Right atrium auricular region (tissue), 2 donors: ENCODE measurements around the gene TRAF3IP1. TPM values are rescaled to one million over a fixed set of nuclear protein-coding genes. Genes with fewer than 3 reads are reported as not detected.

Source experiments
- DNase-seq: peaks from one replicate; pipeline ENCODE4 v3.0.0-alpha.2; 2019; ENCODE audit warnings: low spot score
- H3K27ac ChIP-seq, 2 donors: fragments of 200-600 bp; sonication (generic); 1 replicate in 1 of 2; 2 replicates in 1 of 2; pipeline ENCODE4 v1.5.1; 2016 to 2019
- H3K27me3 ChIP-seq, 2 donors: fragments of 200-600 bp; sonication (generic); one replicate each; pipeline versions ENCODE4 v1.5.1 to v1.6.0; 2017 to 2019
- H3K36me3 ChIP-seq: fragments of 200-600 bp; sonication (generic); one replicate; pipeline ENCODE4 v1.5.1; 2016
- H3K4me1 ChIP-seq, 2 donors: fragments of 200-600 bp; sonication (generic); one replicate each; pipeline versions ENCODE4 v1.5.1 to v1.6.0; 2017 to 2019
- H3K4me3 ChIP-seq, 2 donors: fragments of 200-600 bp; sonication (generic); 1 replicate in 1 of 2; 2 replicates in 1 of 2; pipeline ENCODE4 v1.5.1; 2017 to 2019; ENCODE audit warnings: mild to moderate bottlenecking in 1 of 2, moderate library complexity in 1 of 2
- H3K9me3 ChIP-seq, 2 donors: fragments of 200-600 bp; sonication (generic); one replicate each; pipeline ENCODE4 v1.5.1; 2019
- total RNA-seq, 2 donors: library from RNA; depleted of rRNA; stranded (reverse); fragments of >200 nt; gene quantifications; one replicate each; pipeline ENCODE4 v1.1.0, GENCODE V29; 2016
- TF ChIP-seq, protein P1 (sequence below), 2 donors: fragments of 200-600 bp; sonication (generic); IDR thresholded peaks; one replicate each; pipeline ENCODE4 v1.5.1; 2019; ENCODE audit warnings: antibody characterized with exemption in 2 of 2

Gene TRAF3IP1
- total RNA-seq, 2 donors from 2014 or later: 5.0 to 5.8 TPM

DNA sequence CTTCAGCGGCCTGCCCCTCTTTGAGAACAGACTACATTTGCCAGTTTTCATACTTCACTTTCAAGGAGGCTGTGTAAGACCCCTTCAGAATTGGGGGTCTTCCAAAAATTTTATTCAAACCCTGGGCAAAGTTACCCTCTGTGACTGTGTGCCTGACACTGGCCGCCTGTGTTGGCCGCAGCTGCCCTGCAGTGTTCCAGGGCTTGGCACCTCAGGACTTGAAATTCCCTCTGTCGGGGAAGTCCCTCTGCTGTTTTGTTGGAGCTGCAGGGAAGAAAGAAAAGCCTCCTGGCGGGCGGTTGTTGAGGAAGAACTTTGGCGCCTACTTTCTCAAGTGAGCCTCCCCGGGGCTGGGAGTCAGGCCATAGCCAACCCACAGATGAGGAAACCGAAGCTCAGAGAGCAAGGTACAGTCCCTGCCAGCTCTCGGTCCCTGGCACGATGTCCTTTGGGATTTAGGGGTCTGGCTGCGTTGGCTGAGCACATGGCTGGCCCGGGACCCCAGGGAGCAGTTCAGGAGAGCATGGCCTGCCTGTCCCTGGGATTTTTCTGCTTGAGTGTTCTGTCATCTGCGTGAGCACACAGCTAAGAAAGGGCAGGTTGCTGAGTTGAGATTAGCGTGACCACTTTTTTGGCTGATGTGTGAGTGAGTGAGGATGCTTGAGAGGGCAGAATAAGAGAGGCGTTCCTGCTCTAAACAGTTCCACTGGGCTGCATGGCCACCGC lies 88.5 kb downstream of the TRAF3IP1 start:
- Histone ChIP-seq H3K9me3 (no peaks in the 10 kb centered on the region), H3K27ac (no peak overlapping the region), H3K36me3 (no peaks in the 10 kb centered on the region), H3K4me3 (no peak overlapping the region), H3K4me1 (no peaks in the 10 kb centered on the region), H3K27me3 (no peaks in the 10 kb centered on the region)
- TF ChIP-seq, protein P1, sequence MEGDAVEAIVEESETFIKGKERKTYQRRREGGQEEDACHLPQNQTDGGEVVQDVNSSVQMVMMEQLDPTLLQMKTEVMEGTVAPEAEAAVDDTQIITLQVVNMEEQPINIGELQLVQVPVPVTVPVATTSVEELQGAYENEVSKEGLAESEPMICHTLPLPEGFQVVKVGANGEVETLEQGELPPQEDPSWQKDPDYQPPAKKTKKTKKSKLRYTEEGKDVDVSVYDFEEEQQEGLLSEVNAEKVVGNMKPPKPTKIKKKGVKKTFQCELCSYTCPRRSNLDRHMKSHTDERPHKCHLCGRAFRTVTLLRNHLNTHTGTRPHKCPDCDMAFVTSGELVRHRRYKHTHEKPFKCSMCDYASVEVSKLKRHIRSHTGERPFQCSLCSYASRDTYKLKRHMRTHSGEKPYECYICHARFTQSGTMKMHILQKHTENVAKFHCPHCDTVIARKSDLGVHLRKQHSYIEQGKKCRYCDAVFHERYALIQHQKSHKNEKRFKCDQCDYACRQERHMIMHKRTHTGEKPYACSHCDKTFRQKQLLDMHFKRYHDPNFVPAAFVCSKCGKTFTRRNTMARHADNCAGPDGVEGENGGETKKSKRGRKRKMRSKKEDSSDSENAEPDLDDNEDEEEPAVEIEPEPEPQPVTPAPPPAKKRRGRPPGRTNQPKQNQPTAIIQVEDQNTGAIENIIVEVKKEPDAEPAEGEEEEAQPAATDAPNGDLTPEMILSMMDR (IDR thresholded peaks at IDR 0.05): no peak
- DNase-seq: no peak

DNA sequence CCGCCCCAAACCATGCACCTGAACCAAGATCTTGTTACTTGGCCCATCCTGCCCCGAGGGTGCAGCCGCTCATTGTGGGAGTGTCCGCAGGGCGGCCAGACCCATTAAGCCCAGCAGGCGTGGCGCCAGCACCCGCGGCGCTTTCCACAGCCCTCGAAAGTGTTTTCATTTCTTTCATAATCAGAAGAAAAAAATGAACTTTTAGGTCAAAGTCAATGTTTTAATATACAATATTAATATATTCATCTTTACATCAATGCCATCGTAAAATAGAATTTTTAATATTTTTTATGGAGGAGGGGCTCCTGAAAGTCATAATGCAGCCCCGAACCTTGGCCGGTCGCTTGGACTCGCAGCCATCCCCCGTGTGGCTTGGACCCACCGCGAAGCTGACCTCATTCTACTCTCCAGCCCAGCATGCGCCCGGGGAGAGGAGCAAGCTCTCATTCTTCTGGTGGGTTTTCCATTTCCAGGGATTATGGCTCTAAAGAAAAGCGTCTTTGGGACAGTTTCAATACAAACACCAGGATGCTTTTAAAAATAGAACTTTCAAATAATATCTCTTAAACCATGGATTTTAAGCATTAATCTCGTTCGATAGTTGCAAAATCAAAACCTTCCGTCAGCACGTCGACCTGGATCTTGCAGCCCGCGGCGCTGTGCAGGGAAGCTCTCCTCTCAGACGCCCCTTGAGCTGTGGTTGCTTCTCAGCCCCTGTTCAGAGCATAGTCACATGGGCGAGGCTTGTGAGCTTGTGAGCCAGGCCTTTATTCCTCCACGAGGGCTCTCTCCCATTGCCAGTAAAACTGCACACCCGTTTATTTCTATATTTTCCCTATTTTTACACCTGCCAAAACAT lies 89.3 kb downstream of the TRAF3IP1 start:
- no peaks in the 10 kb centered on the region for H3K27me3 ChIP-seq
- TF ChIP-seq, protein P1 (IDR thresholded peaks at IDR 0.05): no peak
- DNase-seq: no peak
- H3K4me3 ChIP-seq: no peak overlapping the region
- H3K36me3 ChIP-seq: no peaks in the 10 kb centered on the region
- H3K9me3 ChIP-seq: no peaks in the 10 kb centered on the region
- H3K27ac ChIP-seq: no peak overlapping the region
- no peaks in the 10 kb centered on the region for H3K4me1 ChIP-seq

DNA sequence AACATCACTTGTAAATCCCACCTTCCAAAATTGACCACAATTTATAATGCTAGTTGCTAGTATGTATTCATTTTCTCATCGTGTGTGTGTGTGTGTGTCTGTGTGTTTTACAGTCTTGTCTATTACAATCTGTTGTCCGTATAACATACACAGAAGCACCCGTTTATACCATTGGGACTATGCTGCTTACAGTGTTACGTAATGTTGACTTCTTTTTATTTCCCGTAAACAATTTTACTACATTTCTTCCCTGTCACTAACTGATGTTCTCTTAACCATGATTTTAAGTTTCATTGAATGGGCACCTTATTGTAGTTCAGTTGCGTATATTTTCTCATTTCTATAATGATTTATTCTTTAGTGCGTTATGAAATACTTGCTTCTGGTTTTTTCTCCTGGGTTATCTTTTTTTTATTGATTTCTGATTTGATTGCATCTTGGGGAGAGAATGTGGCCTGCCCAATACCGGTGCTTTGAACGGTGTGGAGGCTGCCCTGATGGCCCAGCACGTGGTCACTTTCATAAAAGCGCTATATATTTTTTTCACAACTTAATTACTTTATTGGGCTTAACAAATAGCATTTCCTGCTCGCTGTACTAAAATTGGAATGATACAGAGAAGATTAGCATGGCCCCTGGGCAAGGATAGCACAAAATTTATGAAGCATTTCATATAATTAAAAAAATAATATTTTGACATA lies 91.9 kb downstream of the TRAF3IP1 start:
- no peak for DNase-seq
- no peak overlapping the region for H3K27ac ChIP-seq
- H3K36me3 ChIP-seq: no peaks in the 10 kb centered on the region
- H3K4me1 ChIP-seq: no peaks in the 10 kb centered on the region
- TF ChIP-seq, protein P1 (IDR thresholded peaks at IDR 0.05): no peak
- H3K27me3 ChIP-seq: no peaks in the 10 kb centered on the region
- no peak overlapping the region for H3K4me3 ChIP-seq
- H3K9me3 ChIP-seq: peaks cover 0 to 5% of the 10 kb centered on the region in 2 donors

DNA sequence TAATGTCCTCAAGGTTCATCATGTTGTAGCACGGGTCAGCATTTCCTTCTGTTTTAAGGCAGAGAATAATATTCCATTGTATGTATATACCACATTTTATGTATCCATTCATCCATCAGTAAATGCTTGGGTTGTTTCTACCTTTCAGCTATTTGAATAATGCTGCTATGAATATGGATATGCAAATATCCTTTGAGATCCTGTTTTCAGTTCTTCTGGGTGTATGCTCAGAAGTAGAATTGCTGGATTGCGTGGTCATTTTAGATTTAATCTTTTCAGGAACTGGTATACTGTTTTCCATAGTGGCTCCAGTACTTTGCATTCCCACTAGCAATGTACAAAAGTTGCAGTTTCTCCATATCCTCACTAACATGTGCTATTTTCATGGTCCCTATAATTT lies 93.0 kb downstream of the TRAF3IP1 start:
- TF ChIP-seq, protein P1 (IDR thresholded peaks at IDR 0.05): no peak
- H3K4me3 ChIP-seq: no peak overlapping the region
- no peaks in the 10 kb centered on the region for H3K27me3 ChIP-seq
- no peak for DNase-seq
- H3K36me3 ChIP-seq: no peaks in the 10 kb centered on the region
- peaks cover 0 to 5% of the 10 kb centered on the region in 2 donors for H3K9me3 ChIP-seq
- no peak overlapping the region for H3K27ac ChIP-seq
- H3K4me1 ChIP-seq: no peaks in the 10 kb centered on the region

DNA sequence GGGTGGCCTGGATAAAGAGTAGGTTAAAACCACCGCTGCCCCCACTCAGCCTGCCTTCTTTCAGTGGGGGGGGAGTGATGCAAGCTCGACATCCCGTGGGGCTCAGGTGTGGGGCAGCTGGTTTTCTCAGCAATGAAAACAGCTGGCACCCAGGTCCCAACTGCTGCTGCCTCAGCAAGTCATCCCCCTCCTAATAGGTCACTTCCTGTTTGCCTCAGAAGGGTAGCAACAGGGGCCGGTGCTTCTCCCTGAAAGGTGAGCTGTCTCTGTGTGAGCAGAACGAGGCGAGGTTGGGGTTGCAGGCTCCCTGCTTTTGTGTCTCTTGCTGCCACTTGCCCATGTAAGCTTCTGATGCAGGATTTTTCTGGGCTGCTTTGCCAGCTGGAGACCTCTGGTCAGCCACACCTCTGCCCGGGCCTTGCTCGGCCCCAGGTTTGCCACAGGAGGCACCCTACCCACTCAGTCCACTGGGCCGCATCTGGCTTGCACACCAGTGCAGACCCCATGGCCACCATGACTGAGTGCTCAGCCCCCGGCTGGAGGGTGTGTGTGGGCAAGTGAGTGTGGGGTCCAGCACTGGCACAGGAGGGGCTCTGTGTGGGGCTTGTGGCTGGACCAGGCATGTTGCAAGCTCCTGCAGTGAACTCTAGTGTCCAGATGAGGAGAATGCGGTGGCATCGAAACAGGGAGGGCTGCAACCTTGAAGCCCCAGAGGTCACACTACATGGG lies 94.9 kb downstream of the TRAF3IP1 start:
- TF ChIP-seq, protein P1 (IDR thresholded peaks at IDR 0.05): no peak
- DNase-seq: no peak
- no peaks in the 10 kb centered on the region for H3K27me3 ChIP-seq

More for the DNA sequence above, 94.9 kb downstream of the TRAF3IP1 start:
- Histone ChIP-seq H3K4me1 (peaks cover 0 to 6% of the 10 kb centered on the region in 2 donors), H3K36me3 (no peaks in the 10 kb centered on the region), H3K4me3 (no peak overlapping the region), H3K27ac (no peak overlapping the region), H3K9me3 (peaks cover 0 to 5% of the 10 kb centered on the region in 2 donors)
